ENCODE measurements around the gene IRF6.

IRF6 gene

GRCh38 chr1:209808059-209808581 lies 2.2 kb upstream of the IRF6 start:
- TF ChIP-seq, protein P1, sequence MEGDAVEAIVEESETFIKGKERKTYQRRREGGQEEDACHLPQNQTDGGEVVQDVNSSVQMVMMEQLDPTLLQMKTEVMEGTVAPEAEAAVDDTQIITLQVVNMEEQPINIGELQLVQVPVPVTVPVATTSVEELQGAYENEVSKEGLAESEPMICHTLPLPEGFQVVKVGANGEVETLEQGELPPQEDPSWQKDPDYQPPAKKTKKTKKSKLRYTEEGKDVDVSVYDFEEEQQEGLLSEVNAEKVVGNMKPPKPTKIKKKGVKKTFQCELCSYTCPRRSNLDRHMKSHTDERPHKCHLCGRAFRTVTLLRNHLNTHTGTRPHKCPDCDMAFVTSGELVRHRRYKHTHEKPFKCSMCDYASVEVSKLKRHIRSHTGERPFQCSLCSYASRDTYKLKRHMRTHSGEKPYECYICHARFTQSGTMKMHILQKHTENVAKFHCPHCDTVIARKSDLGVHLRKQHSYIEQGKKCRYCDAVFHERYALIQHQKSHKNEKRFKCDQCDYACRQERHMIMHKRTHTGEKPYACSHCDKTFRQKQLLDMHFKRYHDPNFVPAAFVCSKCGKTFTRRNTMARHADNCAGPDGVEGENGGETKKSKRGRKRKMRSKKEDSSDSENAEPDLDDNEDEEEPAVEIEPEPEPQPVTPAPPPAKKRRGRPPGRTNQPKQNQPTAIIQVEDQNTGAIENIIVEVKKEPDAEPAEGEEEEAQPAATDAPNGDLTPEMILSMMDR (IDR thresholded peaks at IDR 0.05; ENCODE audit: low read depth, low read length), result no peak
- DNase-seq (ENCODE audit: low read depth, low spot score), result peak; percentile 93
- in situ Hi-C loops (cut with HindIII; ENCODE audit: low sequenced_read_pairs), result no loop called here
- H3K4me3 ChIP-seq (ENCODE audit: low read depth, low read length), result no peak overlapping the region

GRCh38 chr1:209807509-209807908 lies 1.6 kb upstream of the IRF6 start:
- DNase-seq (ENCODE audit: low read depth, low spot score), result no peak
- in situ Hi-C loops (cut with HindIII; ENCODE audit: low sequenced_read_pairs), result no loop called here
- no peak overlapping the region for H3K4me3 ChIP-seq (ENCODE audit: low read depth, low read length)
- TF ChIP-seq, protein P1 (IDR thresholded peaks at IDR 0.05; ENCODE audit: low read depth, low read length), result no peak

GRCh38 chr1:209805341-209805781 lies 581 bp downstream of the IRF6 start:
- DNase-seq (ENCODE audit: low read depth, low spot score), result no peak
- no peak overlapping the region for H3K4me3 ChIP-seq (ENCODE audit: low read depth, low read length)
- TF ChIP-seq, protein P1 (IDR thresholded peaks at IDR 0.05; ENCODE audit: low read depth, low read length), result no peak
- in situ Hi-C loops (cut with HindIII; ENCODE audit: low sequenced_read_pairs), result no loop called here

GRCh38 chr1:209803568-209803967 lies 2.4 kb downstream of the IRF6 start:
- in situ Hi-C loops (cut with HindIII; ENCODE audit: low sequenced_read_pairs), result no loop called here
- H3K4me3 ChIP-seq (ENCODE audit: low read depth, low read length), result no peak overlapping the region
- DNase-seq (ENCODE audit: low read depth, low spot score), result no peak
- TF ChIP-seq, protein P1 (IDR thresholded peaks at IDR 0.05; ENCODE audit: low read depth, low read length), result no peak

DNA sequence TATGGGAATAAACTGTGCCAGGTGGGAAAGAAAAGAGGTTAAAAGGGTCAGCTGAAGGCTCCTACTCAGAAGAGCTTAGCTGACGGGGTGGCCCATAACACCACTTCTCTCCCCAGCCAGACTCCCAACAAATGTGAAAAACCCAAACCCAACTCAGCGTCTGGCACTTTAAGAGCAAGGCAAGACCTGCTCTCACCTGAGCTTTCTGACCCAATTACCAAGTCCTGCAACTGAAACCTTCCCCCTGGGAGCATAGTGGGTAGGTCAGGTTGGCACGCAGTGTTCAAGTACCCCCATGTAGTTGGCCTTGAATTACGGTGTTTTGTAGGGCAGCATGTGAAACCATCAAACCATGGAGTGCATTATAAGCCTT lies 3.2 kb downstream of the IRF6 start:
- DNase-seq (ENCODE audit: low read depth, low spot score), result no peak
- TF ChIP-seq, protein P1 (IDR thresholded peaks at IDR 0.05; ENCODE audit: low read depth, low read length), result no peak
- H3K4me3 ChIP-seq (ENCODE audit: low read depth, low read length), result no peak overlapping the region
- in situ Hi-C loops (cut with HindIII; ENCODE audit: low sequenced_read_pairs), result no loop called here

GRCh38 chr1:209802117-209802779 lies 3.7 kb downstream of the IRF6 start:
- DNase-seq (ENCODE audit: low read depth, low spot score), result no peak
- no peak overlapping the region for H3K4me3 ChIP-seq (ENCODE audit: low read depth, low read length)
- in situ Hi-C loops (cut with HindIII; ENCODE audit: low sequenced_read_pairs), result no loop called here
- TF ChIP-seq, protein P1 (IDR thresholded peaks at IDR 0.05; ENCODE audit: low read depth, low read length), result no peak

Data from astrocyte of the spinal cord (primary cell).